ENCODE data around the gene TMPRSS4. TPM values are rescaled to one million over a fixed set of nuclear protein-coding genes. Genes with fewer than 3 reads are reported as not detected.
A peak's percentile ranks its signal among the peaks of the same experiment; 100 is the strongest.

TMPRSS4 gene
- polyA plus RNA-seq, 5 donors, result 3.5 to 5.1 (median 4.6) TPM

- no peak for DNase-seq
These were observed 55.7 kb downstream of the TMPRSS4 start for GRCh38 chr11:118132385-118133151.

- no peak for DNase-seq
These were observed 56.9 kb downstream of the TMPRSS4 start for GRCh38 chr11:118133816-118134215.

- DNase-seq, result no peak
These were observed 58.3 kb downstream of the TMPRSS4 start for GRCh38 chr11:118135051-118135795.

- no peak for DNase-seq
These were observed 58.9 kb downstream of the TMPRSS4 start for GRCh38 chr11:118135796-118136165.

GRCh38 chr11:118136341-118136740 is 59.5 kb downstream of the TMPRSS4 start:
- no peak for DNase-seq

- no peak for DNase-seq
These were observed 59.9 kb downstream of the TMPRSS4 start for GRCh38 chr11:118136801-118137200.

GRCh38 chr11:118138839-118139420 is 62.1 kb downstream of the TMPRSS4 start:
- DNase-seq, result no peak

- DNase-seq, result no peak
These were observed 62.7 kb downstream of the TMPRSS4 start for GRCh38 chr11:118139578-118139977.

- no peak for DNase-seq
These were observed 65.2 kb downstream of the TMPRSS4 start for GRCh38 chr11:118142081-118142480.

- no peak for DNase-seq
These were observed 65.9 kb downstream of the TMPRSS4 start for GRCh38 chr11:118142809-118143208.

GRCh38 chr11:118143661-118144185 is 66.8 kb downstream of the TMPRSS4 start:
- DNase-seq, result no peak

GRCh38 chr11:118144301-118145268 is 67.7 kb downstream of the TMPRSS4 start:
- DNase-seq, result peak in 1 of 2 donors; percentile 13

- DNase-seq, result peak; percentile 76 to 80
These were observed 68.7 kb downstream of the TMPRSS4 start for GRCh38 chr11:118145285-118146227.

GRCh38 chr11:118146554-118146953 is 69.7 kb downstream of the TMPRSS4 start:
- no peak for DNase-seq

- no peak for DNase-seq
These were observed 70.6 kb downstream of the TMPRSS4 start for GRCh38 chr11:118147502-118147901.

GRCh38 chr11:118148240-118148639 is 71.4 kb downstream of the TMPRSS4 start:
- no peak for DNase-seq

- no peak for DNase-seq
These were observed 72.0 kb downstream of the TMPRSS4 start for GRCh38 chr11:118148856-118149255.

- no peak for DNase-seq
These were observed 72.6 kb downstream of the TMPRSS4 start for GRCh38 chr11:118149493-118149892.

- no peak for DNase-seq
These were observed 74.6 kb downstream of the TMPRSS4 start for GRCh38 chr11:118151431-118151830.

GRCh38 chr11:118152020-118152551 is 75.2 kb downstream of the TMPRSS4 start:
- no peak for DNase-seq

Measured in right lung (tissue), 5 donors.